Measurements from ENCODE around the gene PTCHD1.

DNA sequence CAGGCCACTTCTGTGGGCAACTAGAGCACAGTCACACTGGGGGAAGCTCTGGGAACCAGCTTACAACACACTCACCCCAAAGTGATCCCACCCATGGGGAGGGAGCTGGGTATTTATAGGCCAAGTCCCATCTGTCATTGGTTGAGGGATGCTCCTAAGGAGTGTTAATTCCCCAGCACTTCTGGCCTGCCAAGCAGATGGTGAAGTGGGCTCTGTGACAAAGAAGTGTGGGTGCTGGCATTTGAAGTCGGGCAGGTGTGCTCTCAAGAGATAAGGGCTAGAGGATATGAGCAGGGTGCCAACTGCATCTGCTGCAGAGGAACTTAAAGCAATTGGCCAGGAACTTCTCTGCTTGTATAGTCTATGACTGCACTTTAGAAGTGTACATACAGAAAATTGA, 30.9 kb downstream of the PTCHD1 start:
- TF ChIP-seq POLR2A (IDR thresholded peaks at IDR 0.05) (no peak), POLR2AphosphoS5 (IDR thresholded peaks at IDR 0.05) (no peak)
- TF ChIP-seq, protein P1, sequence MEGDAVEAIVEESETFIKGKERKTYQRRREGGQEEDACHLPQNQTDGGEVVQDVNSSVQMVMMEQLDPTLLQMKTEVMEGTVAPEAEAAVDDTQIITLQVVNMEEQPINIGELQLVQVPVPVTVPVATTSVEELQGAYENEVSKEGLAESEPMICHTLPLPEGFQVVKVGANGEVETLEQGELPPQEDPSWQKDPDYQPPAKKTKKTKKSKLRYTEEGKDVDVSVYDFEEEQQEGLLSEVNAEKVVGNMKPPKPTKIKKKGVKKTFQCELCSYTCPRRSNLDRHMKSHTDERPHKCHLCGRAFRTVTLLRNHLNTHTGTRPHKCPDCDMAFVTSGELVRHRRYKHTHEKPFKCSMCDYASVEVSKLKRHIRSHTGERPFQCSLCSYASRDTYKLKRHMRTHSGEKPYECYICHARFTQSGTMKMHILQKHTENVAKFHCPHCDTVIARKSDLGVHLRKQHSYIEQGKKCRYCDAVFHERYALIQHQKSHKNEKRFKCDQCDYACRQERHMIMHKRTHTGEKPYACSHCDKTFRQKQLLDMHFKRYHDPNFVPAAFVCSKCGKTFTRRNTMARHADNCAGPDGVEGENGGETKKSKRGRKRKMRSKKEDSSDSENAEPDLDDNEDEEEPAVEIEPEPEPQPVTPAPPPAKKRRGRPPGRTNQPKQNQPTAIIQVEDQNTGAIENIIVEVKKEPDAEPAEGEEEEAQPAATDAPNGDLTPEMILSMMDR (IDR thresholded peaks at IDR 0.05 in 8 of 11, conservative IDR thresholded peaks at IDR 0.05 in 3 of 11) = no peak
